NCI-H524 (cell line): ENCODE data around the gene TRIO.

Experiments used
- DNase-seq, 2 experiments: peaks; one replicate each; lab custom pipeline; 2025; lab: John Stamatoyannopoulos, UW

Gene TRIO

DNA sequence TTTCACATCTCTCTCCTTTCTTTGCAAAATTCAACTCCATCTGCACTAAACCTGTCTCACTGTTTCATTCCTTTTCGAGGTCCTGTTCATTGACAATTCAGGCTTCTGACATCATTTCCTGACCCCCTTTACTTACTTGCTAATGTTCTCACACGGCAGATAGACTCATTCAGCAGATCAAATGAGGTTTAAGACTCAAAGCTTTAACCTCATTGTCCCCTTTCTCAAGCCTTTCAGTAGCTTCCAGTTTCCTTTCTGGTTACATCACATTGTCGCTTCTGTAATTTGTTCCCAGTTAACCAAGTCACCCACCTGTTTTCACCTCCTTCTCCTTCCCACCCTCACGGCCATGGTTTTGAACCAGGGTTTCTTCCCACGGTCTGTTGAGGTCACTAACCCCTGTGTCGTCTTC is 295.1 kb downstream of the TRIO start:
- no peak for DNase-seq

DNA sequence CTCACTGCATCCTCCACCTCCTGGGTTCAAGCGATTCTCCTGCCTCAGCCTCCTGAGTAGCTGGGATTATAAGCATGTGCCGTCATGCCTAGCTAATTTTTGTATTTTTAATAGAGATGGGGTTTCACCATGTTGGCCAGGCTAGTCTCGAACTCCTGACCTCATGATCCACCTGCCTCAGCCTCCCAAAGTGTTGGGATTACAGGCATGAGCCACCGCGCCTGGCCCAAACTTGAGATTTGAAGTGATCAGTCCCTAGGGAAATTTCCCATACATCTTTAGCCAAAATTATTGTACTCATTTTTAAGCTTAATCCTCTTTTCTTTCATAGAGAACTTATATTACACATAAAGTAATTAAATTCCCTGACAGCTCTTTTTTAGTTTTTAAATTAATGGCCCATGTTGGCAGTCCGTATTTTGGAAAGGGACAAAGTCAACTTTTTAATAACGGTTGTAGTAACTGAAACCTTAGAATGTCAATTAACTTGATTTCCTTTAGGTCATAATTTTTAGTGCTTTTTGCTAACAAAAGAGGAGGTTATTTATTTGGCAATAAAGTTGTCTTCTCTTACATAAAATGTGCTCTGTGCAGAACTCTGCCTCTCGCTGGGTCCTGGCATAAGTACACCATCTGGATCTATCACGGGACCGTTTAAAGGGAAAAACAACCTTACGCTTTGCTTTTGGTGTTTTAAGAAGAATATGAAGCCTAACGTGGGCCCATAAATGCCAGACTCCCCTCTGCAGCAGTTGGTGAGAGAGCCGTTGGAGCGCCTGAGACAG is 296.1 kb downstream of the TRIO start:
- DNase-seq, result no peak

DNA sequence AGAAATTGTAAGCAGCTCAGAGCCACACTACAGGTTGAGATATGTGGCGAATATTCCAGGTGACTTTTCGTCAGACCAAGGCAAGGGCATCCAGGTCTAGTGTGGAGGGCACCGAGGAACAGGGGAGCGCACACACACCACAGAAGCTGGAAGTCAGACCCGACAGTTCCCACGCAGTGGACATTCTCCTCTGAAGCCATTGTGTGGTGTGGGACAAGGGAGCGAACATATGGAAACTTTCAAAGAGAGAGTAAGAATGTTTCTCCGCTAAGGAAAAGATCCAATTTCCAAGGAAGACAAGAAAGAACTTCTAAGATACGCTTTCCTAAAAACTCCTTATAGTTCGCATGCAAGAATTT is 297.1 kb downstream of the TRIO start:
- DNase-seq, result no peak

DNA sequence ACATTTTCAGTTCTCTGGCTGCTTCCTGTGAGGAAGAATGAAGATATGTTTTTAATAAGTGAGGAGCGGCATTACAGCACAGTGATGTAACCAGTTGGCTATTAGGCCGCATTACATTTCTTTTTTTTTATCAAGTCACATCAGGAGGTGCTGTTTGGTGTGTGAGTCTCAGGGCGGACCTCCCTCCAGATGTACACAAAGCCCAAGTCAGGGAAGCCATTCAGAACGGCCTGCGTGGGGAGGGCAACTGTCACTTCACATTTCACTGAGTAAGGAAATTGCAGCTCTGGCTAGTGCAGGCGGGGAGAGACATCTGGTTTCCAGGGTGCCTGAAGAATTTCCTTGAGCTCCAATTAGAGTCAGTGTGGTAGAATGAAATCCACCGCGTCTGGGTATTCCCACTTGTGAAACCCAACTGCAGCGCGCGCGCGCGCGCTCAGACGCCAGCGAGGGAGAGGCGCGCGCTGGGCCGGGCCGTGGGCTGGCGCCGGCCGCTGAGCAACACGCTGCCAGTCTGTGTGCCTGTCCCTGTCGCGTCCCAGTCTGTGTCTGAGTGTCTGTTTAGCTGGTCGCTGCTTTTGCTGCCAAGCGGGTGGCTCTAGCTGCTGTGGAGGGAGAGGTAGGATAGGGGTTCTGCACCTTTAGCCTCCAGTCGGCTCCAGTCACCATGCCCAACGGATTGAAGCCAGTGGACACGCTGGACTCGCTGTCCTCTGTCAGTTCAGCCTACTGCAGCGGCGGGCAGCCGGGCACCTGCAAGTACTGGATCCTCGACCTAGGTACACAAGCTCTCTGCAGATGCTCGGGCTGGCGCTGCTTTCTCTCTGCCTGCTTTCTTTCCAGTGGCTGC is 297.7 kb downstream of the TRIO start:
- no peak for DNase-seq

DNA sequence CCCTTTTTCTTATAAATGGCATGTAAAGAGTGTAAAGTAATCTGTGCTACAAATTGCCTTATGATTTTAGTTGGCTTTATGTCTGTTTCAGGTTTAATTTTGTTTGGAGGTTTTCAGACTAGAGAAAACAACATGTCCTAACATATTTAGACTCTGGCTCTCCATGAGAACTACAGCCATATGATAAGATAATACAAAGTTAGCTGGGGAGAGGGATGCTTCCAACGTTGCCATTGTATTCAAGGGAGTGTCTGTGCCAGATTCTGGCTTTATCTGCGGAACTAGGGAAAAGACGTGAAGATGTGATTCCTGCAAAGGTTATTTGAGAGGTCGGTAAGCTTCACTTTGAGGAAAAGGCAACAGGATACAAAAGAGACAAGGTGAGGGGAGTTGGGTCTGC is 298.5 kb downstream of the TRIO start:
- DNase-seq, result no peak

DNA sequence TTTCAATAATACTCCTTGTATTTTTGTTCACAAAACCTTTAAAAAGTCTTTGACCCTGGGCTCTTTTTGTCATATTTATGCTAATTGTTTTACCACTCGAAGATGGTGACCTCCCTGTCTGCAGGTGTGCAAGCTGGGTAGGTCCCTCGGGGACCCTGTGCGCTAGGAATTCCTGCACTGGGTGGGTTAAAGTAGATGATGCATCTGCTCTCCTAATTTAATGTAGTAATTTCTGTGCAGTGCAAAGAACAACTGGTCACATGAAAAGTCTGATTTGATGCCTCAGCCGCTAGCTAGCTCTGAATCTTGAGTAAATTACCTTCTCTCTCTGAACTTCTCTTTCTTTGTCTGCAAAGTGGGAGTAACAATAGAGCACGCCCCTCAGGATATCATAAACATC is 299.4 kb downstream of the TRIO start:
- no peak for DNase-seq

DNA sequence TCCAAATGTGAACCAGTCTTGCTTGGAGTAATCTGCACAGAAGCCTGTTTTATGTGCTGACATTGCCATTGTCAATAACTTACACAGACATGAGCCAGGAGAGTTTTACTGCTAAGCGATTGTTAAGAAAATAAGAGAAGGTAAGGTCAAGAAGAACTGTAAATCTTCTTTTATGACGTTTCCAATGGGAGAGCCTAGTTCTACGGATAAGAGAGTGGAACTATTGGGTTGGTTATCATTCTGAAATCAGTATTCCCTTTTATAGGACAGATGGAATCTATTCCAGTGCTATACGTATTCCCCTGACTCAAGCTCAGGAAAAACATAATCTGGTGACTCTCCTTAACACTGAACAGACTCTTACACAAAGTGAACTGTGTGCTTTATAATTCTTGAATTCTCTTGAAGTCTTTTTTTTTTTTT is 300.5 kb downstream of the TRIO start:
- DNase-seq, result no peak

DNA sequence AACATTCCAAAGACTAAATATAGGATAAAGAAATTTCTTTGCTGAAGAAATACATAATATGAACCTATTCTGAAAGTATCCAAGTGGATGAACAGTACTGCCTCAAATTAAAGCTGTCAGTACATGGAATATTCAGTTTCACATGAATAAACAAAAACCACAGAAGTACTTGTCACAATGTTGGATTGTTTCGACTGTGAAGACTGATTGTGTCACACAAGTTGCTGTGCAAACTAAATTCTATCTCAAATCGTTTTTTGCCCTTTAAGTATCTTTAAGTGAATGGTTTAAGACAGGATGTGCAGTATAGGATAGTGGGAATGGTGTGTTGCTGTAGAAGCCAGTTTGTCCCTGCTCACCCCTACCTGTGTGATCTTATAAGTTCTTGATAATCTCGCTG is 301.0 kb downstream of the TRIO start:
- no peak for DNase-seq

DNA sequence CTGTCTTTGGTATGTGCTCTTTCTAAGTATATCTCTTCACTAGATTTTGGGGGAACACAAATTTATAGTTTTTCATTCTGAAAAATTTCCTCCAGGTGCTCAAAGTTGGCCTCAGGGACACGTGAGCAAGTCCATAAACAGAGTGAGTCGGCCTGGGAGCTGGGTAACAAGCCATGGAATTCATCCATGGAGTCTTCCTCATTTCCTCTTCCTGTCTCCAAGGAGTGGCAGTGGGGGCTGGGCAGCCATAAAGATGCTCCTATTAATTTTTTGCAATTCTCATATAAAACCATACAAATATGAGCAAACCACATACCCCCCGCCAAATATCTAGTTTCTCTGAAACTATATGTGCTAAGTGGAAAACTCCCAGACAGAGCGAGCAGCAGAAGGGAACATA is 301.9 kb downstream of the TRIO start:
- no peak for DNase-seq

DNA sequence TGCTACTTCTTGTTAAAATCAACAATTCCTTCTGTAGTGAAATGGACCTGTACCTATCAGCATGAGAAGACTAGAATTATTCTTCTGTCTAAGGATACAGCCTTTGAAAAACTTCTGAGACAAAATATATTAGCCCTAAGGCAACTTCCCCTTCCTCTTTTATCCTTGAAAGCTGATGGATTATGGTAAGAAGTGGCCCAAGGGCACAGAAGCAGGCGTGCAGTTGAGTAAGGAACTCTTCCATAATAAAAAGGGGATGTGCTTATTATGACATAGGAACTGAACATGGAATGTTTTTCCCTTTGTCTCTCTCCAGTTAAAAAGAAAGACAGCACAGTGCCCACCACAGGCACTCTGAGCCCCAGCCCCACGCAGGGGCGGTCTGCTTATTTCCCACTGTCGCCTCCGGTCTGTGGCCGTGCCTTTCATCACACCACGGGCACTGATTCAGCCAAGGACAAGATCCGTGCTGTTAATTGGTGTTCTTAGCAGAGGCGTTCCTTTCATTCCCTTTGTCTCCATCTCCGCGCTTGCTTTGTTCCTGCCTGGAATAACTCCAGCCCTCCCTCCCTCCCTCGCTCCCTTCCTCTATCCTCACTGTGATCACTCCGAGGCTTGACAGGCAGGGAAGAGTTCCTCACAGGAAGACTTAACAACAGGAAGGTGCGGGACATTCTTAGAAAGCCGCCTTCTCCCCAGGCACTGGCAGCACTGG is 302.6 kb downstream of the TRIO start:
- no peak for DNase-seq

DNA sequence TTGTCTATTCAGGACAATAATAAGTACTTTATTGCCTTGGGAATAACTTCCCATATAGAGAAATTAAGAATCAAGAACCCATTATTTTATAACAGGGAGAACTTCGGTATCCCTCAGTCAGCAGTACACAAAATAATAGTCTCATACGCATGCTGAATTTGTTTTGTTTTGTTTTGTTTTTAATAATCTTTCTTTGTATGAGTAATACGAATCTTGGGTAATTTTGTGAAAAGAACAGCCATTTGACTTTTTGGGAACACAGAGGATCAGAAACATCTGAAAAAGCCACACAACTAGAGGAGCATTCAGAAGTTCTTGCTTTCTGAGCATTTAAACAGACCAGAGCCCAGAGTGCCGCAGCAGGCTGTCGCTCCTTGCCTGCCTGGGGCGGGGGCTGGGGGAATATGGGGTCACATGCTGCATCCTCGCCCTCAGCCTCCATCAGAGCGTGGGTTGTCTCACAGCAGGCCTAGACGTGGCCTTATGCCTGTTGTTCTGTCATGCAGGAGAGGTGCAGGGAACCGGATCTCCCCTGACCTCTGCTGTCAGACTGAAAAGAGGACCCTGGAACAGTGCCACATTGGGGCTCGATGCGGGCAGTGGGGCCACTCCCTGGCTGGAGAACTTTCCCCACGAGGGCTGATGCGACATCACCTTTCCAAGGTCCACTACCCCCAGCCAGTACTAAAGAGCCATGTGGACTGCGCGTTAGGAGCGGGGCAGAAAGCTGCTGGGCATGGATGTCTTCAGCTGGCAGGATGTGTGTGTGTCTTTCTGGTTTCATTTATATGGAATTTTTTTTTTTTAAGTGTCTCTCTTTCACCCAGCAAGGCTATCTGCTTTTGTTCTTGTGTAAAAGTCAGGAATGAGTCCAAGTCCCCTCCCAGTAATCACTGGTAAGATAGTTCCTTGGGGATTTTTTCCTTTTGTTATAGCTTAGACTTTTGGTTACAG is 305.1 kb downstream of the TRIO start:
- no peak for DNase-seq

DNA sequence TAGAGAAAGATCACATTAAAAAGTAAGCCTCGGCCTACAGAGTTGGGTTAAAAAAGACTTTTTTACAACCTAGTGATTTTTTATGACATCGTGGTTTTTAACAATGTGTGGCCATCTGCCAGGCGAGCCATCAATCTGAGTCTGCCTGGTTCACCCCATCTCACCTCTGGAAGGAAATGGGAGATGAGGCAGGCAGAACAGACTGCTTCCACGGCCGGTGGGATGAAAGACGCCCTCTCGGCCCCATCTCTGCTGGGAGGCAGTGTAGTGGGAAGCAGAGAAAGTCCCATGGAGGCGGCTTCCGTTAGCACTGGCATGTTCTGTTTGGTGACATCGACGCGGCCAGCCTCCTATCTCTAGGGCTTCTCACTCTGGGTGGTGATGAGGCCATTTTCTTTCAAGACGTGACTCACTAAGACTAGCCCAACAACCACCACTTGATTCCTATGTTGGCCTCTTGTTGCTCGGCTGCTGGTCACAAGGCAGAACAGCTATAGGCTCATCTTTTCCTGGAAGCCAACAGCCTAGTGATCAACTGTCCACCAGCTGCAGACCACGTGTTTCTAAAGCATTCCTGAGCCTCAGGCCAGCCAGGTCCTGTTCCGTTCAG is 306.0 kb downstream of the TRIO start:
- no peak for DNase-seq

DNA sequence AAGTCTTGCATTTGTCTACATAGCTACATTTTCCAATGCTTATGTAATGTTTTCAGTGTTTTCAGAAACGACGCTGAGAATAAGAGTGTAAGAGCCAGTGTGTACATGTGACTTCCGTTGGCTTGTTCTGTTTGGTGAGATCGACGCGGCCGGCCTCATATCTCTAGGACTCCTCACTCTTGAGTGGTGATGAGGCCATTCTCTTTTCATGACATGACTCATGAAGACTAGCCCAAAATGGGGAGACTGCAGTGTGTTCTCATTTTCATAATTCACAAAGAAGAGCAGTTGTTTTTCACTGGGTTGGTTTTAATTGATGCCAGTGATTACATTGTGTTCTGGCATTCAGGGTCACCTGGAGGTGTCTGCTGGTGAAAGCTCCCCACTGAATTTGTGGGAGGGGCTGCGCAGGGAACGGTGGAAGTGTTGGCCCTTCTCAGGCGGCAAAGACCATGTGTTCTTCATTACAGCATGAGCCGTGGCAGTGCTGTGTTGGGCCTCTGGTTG is 306.9 kb downstream of the TRIO start:
- DNase-seq, result no peak

DNA sequence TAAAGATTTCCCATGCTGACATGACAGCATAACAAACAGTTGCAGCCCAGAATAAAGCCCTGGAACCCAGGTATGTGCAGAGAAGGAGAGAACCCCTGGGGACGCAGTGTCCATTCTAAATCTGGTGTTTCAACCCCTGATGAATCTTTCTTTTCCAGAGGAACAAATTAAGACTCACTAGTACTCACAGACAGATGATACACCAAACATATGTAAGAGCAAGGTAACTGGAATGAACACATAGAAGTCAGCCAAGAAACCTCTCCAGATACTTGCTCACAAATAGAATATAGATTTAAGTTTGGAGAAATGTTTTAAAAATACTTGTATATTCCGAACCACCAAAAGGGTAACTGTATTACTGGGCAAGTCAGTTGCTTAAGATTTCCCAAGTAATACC is 307.6 kb downstream of the TRIO start:
- no peak for DNase-seq

DNA sequence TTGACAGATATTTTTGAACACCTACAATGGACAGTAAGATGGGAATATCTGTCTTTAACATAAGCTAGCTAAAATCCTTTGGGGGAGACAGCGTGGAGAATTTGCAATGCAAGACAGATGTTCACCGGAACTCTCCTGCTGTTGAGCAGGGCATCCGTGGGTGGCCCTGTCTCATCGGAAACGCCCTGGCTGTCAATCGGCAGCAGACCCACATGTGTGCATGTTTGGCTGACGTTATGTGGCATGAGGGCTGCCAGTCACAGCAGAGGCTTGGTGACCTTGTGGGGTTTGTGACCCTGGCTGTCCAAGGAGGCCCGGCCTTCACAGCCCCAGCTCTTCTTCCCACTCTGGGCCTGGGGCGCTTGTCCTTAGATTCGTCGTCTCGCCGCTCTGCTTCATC is 308.7 kb downstream of the TRIO start:
- DNase-seq, result no peak

DNA sequence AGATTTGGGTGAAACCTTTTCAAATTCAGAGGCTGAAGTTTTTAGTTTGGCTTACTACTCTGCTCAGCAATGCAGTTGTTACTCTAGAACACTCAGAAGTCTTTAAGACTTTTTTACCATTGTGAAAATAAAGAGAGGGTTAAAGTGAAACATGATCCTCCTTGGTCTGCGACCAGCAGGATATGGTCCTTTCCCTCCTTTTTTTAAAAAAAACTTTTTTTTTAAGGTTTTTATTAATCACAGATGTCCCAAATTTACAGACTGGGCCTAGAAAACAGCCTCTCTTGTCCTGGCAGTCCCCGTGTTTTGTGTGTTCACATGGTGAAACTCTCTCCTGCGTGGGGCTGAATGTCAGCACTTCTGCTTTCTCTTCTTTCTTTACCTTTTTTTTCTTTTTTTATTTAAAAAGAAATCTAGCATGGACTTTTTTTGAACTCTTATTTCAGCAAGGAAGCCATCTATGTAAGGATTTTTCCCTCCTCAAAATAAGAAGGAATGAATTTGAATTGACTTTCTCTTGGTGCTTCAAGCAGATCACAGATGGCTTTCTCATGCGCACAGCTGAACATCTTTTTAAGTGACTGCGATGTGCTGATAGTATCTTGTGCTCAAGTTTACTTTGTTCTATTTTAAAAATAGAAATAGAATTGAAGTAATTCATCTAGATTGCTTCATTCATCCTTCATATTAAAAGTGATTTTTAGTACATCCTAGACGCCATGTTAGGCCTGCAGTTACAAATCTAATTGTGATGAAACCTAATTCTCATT is 309.7 kb downstream of the TRIO start:
- no peak for DNase-seq

DNA sequence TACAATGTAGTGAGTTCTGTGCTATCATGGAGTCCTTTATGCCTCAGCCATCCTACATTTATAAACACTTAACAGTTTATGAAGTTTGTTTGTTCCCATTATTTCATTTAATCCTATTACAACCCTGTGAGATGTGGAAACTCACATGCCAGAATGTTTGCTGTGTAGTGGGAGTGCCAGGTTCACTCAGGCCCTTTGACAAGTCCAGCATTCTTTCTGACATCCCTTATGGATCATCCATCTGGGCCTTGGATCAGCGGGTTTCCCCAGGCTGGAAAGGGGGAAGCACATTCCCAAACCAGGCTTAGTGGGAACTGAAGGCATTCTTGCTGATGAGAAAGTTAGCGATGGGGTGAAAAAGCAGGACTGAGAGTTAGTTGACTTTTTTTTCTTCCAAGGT is 310.3 kb downstream of the TRIO start:
- no peak for DNase-seq

DNA sequence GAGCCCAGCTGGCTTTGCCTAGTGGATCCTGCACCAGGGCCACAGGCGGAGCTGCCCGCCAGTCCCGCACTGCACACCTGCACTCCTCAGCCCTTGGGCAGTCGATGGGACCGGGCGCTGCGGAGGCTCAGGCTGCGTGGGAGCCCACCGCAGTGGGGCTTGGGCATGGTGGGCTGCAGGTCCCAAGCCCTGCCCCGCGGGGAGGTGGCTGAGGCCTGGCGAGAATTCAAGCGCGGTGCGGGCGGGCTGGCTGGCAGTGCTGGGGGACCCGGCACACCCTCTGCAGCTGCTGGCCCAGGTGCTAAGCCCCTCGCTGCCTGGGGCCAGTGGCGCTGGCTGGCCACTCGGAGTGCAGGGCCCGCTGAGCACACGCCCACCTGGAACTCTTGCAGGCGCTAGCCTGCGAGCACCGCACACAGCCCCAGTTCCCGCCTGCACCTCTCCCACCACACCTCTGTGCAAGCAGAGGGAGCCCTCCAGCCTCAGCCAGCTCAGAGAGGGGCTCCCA is 312.7 kb downstream of the TRIO start:
- DNase-seq, result no peak

DNA sequence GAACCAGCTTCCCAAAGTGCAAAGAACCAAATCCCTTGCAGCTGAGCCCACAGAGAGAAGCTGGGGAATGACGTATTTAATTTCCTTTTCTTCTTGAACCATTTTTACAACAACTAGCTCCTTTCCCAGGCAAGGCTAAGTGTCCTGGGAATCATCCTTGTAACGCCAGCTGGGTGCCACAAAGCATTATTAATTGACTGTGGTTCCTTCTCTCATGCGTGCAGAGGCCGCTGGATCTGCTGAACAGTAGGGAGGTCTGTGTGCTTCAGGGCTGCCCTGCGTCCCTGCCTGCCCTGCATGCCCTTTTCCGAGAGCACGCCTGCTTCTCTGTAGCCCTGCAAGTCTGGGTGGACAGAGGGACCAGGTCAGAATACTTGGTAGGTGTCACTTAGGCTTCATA is 314.3 kb downstream of the TRIO start:
- DNase-seq, result no peak

DNA sequence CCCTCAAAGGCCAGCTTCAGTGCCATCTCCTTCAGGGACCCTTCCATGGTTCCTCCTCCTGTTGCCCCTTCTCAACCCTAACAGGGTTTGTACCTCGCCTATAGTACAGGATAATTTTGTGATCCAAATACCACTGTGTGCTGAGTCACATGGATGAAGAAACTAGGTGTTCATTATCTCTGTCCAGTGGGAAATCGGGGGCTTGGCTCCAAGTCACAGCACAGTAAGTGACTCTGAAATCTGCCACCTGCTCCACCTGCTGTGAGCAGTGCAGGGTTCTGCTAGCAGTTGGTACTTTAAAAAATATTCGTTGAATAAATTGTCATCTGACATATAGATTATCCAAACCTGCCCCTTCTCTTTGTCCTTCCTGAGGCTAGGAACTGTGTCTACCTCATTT is 315.3 kb downstream of the TRIO start:
- DNase-seq, result no peak
